RPMI8226 (cell line): ENCODE measurements around the gene CH25H.

ENCODE experiments used
- DNase-seq: peaks from one replicate; pipeline ENCODE4 v3.0.0-alpha.2; 2015

Gene CH25H

GRCh38 chr10:89228962-89229361 is 21.8 kb upstream of the CH25H start:
- no peak for DNase-seq

GRCh38 chr10:89228146-89228545 is 21.0 kb upstream of the CH25H start:
- DNase-seq = no peak

DNA sequence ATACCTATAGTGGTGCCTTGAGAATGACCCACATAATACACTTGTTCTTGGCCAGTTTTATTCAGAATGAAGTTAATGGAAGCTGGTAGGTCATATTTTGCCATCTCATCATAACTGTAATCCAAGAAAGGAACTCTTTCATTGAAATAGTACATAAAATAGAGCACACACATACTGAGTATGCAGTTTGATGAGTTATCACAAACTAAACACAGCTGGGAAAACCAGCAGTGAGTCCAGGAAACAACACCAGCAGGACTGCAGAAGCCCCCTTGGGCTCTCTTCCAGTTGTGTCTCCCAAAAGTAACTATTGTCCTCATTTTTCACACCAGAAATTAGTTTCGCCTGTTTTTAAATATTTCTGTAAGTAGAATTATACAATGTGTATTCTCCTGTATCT is 19.8 kb upstream of the CH25H start:
- no peak for DNase-seq

GRCh38 chr10:89224739-89225443 is 17.8 kb upstream of the CH25H start:
- DNase-seq = no peak

DNA sequence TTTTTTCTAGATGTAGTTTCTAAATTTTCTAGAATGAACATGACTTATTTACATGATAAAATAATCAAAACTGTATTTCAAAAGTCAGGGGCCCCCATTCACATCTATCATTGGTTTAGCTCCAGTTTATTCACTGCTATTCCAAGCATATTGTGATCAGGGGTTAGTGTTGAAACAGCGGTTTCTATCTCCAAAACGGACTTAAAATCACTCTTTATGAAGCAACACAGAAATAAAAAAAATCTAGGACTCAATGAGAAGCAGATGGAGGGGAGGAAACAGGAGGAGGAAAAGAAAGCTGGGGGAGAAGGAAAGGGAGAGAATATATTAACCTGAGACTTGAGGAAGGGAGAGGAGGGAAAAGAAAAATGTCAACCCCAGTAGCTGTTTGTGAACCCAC is 14.8 kb upstream of the CH25H start:
- no peak for DNase-seq

DNA sequence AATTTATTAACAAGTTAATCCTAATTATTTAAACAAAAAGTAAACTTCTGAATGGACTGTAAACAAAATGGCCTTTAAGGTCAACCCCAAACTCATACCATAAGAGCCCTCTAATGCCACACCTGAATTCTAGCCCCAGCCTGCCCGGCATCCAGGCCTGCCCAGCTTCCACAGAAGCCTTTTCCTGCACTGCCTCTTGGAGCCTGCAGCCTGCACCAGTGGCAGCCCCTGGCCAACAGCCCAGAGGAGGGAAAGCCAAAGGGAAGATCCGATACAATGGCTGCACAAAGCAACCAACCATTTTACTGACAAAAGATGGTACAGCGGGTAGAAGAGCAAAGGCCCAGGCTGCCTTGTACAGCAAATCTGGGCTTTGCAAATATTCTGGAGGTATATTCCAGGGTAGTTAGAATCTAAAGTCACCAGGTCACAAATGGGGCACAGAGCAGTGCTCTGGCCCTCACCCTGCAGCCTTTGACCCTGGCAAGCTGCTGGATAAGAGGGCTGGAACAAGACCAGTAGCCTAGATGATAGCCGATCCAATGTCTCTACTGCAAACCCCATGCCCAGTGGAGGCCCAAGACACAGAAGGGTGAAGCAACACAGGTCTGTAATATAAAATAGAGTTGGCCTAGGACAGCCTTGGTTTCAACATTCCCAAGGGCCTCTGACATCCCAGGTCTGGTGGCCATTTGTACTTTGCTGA is 12.5 kb upstream of the CH25H start:
- no peak for DNase-seq

- DNase-seq = peak; percentile 57
Observed at GRCh38 chr10:89217057-89217990, 10.2 kb upstream of the CH25H start.

DNA sequence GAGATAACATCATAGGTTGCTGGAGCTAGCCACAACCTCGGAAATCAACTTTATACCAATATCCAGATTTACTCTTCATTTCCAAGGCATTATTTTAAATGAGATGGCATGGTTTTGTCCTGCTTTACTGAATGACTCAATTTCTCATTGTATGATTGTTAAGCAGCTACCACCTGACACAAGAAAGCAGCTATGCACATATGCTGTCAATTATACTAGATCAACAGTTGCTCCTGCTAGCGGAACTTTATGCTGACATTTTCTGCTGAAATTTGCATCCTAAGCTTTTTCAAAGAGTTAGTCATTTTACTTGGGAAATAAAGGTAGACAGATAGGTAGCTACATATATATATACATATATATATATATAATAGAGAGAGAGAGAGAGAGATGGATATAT is 8.9 kb upstream of the CH25H start:
- no peak for DNase-seq

DNA sequence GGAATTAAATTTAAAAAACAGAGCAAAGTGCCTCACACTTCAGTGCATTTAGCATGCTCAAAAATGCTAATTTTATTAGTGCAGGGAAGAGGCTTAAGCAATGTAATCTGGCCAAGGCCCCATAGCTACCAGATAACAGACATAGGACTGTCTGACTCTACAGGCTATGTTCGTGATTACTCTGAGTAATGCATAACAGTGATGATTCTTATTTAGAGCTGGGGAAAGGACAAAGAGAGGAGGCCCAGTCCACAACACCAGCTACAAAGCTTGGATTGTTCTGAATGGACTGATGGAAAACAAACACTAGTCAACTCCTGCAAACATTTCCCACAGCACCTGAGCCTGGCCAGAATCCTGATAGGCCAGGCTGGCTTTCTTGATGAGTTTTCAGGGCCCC is 8.4 kb upstream of the CH25H start:
- no peak for DNase-seq

DNA sequence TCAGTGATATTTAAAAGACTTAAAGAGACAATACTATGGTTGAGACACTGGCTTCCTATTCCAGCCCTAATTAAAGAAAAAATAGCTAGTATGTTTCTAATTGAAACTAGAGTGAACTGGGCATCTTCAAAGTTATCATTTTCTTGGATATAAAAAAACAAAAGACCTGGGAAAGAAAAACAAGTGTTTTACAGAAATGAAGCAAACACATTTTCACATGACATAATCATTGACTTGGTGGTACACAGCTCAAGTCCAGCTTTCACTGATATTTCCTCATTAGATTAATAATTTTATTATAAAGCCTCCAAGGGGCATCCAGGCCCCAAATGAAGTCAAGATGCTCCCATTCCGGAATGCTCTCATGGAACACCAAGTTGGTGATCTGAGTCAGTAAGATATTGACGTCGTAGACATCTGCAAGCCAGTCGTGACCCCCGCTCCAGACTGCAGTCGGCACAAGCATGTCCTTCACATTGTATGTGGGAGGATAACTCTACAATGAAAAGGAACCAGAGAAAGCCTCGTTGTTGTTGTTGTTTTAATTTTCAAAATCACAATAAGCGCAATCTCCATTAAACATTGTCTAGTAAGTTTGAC is 7.5 kb upstream of the CH25H start:
- DNase-seq = no peak

DNA sequence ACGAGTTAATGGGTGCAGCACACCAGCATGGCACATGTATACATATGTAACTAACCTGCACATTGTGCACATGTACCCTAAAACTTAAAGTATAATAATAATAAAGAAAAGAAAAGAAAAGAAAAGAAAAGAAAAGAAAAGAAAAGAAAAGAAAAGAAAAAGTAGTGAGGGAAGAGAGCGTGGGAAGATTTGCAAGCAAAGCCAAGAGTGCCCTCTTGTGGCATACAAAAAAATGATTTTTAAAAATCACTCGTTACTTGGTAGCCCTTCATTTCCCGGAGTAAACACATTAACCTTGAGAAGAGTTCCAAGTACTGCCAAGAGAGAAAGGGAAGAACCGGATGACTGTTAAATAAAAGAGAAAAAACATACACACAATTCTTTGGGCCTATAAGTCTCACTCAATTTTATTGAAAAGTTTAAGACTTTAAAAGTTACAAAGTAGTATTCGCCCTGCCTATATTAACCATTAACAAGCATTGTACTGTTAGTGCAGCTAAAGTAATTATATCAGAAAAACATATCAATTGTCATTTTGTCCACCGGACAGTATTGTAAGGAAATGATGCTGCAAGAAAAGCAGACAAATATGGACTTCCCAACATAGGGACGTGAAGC is 6.2 kb upstream of the CH25H start:
- peak; percentile 26 for DNase-seq

DNA sequence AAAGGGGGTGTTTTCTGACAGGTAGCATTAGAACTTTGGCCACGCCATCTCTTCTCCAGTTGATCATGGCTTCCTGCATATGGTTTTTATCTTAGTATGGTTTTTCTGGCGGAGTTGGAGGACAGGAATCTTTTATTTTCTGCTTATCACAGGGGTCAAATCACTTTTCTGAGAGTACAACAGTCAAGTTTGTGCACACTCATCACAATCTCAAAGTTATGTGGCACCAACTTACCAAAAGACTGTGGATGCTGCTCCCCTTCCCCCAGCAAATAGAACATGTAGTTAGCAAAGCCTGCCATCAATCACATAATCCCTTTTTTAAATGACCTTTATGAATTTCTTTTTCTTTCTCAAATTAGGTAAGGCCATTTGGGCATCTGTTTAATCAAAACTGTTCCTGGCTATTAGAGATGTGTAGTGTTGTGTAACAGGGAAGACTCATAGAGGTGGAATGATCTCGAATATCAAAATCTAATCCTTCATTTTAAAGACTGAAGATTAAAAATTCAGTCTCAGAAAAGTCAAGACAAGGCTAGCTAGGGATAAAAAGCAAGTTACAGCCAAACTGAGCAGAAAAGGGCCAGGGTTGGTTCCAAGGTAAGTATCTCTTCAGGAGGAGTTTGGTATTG is 3.8 kb upstream of the CH25H start:
- no peak for DNase-seq

GRCh38 chr10:89209718-89210117 is 2.6 kb upstream of the CH25H start:
- DNase-seq = no peak

GRCh38 chr10:89207801-89208551 is 859 bp upstream of the CH25H start:
- no peak for DNase-seq

DNA sequence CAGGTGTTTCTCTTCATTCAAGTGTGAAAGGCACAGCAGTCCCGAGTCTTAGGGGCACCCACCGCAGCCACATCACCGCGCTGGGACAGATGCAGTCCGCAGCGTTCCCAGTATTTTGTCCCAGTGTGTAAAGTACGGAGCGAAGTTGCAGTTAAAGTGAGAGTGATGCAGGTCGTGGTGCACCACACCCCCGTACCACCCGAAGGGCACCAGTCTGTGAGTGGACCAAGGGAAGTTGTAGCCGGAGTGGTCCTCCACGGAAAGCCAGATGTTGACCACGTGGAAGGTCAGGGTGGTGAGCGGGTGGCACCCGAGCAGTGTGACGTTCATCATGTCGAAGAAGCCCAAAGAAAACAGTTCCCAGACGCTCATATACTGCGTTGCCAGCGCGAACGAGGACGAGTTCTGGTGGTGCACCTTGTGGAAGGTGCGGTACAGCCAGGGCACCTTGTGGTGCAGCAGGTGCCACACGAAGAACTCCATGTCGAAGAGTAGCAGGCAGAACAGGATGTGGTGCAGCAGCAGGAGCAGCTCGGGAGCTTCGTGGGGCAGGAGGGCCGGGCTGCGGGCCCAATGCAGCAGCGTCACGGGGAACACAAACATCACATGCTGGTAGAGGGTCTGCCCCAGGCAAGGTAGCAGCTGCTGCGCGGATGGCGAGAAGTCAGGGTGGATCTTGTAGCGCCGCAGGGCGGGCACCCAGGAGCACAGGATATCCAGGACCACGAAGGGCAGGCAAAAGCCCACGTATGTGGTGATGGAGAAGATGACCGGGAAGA is 526 bp downstream of the CH25H start:
- no peak for DNase-seq

GRCh38 chr10:89204621-89205185 is 2.4 kb downstream of the CH25H start:
- DNase-seq = peak; percentile 7

DNA sequence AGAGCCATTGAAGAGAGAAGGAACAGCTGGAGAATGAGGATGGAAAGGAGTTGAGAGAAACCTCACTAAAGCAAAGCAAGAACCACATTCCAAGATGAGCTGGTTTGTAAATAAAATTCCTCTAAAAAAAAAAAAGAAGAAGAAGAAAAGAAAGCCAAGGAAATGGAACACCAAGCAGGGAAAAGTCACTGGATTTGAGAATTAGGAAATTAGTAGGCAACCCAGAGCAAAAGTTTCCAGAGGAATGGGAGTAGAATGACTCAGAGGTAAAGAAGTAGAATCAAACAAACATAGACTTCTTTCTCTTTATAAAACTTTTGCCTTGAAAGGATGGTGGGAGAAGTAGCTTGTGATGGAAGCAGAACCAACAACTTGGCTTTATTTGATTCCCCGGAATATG is 3.9 kb downstream of the CH25H start:
- DNase-seq = no peak

GRCh38 chr10:89202033-89202425 is 5.1 kb downstream of the CH25H start:
- no peak for DNase-seq

GRCh38 chr10:89201345-89202032 is 5.6 kb downstream of the CH25H start:
- no peak for DNase-seq

- DNase-seq = no peak
Observed at GRCh38 chr10:89197473-89197872, 9.6 kb downstream of the CH25H start.
